GM19463 (cell line): ENCODE measurements around the gene ACTA2.
A peak's percentile ranks its signal among the peaks of the same experiment; 100 is the strongest.

ENCODE experiments used
- ATAC-seq: cut with Tn5 transposase; IDR thresholded peaks from one replicate; pipeline ENCODE4 v1.9.1; 2021; ENCODE audit warnings: mild to moderate bottlenecking, moderate library complexity; ENCODE audit not compliant: unreplicated experiment

The ACTA2 gene

DNA sequence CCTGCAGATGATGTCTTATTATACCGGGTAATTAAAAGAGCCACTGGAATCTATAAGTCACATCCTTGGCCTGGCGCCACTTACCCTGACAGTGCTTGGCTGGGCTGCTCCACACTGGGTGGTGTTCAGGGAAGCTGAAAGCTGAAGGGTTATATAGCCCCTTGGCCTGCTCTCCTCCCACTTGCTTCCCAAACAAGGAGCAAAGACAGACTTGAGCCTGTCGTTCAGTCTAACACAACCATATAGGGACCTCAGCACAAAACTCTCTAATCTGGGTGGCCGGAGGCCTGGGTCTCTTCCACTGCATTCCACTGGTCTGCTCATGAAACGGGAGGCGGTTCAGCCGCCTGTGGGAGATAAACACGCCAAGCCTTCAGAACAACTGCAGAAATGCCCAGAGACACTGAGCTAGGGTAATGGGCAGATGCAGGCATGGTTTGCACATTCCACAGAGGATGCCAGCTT, at the start of gene ACTA2:
ACTA2 (minus strand) TSS at position 127 of the 465 bp plus-strand sequence. CDS start 3,843 bp downstream, outside the sequence.
- no peak for ATAC-seq

DNA sequence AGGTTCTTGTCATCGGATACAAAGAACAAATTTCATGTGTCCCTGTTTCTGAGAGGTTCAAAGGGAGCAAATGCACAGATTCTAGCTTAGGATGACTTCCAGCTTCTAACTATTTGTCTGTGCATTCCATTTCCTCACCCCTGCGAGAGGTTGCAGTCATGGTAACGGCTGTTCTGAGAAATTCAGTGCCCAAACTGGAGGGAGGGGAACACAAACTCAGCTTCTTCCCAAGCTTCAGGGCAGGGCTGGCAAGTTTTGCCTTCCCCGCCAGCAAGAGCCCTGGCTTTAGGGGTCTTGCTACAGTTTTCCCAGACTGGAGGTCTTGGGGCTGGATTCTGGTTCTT, 49.1 kb upstream of the ACTA2 start:
- ATAC-seq = no peak

DNA sequence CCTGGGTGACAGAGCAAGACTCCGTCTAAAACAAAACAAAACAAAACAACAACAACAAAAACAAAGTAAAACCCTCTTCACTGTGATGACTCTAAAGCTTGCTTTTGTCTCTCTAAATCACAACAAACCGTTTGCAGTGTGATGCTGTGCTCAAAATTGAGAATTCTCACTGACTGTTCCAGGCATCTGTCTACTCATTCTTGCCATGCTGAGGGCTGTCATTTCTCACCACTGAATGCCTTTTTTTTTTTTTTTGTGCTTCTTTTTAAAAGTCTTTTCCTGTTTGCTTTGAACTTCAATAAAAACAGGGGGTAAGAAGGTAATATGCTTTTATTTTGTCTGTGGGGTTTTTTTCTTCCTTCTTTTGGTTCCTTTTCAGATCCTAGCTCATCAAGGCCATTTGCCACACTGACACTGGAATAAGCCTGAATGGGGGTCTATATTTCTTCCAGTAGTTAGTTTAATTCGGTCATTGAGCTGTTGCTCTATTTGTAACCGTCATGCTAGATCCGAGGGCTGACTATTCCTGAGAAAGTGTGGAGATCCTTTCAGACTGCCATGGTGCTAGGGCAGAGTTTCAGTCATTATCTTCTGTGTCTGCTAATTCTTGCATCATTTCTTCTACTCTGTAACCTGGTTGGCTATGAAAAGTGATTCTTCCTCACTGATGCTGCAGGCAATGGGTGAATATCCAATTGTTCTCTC, 48.6 kb upstream of the ACTA2 start:
- ATAC-seq = no peak

- ATAC-seq = no peak
Measured at GRCh38 chr10:88999625-89000024, 47.1 kb upstream of the ACTA2 start.

DNA sequence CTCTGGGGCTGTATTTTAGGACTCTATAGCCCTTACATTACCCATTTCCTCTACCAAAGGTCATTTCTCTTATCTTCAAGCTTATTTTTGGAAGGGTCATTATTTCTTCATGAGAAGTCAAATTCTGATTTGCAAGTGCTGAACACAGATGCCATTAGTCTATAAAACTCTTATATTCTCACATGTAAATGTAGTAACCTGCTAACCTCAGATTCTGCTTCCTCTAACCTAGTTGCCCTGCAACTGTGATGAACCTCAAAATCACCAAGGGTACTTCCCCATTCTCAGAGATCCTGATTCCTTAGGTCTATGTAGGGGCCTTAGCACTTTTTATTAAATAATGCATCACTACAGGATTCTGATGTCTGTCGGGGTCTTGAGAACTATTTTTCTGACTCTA, 44.4 kb upstream of the ACTA2 start:
- ATAC-seq = peak; percentile 43

DNA sequence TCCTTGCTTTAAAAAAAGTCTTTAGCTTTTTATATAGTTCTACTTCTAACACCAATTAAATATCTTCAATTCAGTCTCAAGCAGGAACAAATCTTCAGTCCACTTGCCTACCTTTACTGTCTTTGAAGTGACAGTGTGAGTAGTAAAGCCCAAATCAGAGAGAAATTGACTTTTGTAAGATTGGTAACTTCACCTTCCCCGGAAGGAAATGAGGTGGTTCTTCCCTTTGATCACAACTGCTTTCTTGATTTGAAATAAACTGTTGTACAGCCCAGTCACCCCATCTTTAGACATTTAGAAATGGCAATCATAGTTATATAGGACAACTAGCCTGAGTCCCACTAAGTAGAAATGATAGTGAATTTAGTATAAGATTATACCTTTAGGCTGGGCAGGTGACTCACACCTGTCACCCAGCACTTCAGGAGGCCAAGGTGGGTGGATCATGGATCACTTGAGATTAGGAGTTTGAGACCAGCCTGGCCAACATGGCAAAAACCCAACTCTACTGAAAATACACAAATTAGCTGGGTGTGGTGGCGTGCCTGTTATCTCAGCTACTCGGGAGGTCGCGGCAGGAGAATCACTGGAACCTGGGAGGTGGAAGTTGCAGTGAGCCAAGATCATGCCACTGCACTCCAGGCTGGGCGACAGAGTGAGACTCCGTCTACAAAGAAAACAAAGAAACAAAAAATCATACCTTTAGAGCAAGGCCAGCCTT, 42.7 kb upstream of the ACTA2 start:
- no peak for ATAC-seq

DNA sequence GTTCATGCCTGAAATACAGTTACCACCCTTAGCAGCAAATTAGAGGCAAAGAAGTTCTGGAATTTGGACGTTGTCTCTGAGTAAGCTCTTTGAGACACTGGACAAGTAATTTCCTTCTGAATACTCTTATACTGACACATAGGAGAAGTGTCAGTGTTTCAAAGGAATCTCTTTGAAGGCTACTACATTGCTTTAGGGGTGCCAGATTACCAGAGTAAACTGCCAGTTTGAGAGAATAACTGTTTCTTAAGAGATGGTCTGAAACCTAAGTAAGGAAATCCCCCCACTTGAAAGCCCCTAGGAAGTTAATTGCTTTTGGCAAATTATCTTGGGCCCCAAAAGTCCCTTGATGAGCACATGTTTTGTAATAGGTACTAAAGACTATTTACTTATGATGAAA, 41.4 kb upstream of the ACTA2 start:
- ATAC-seq = no peak

DNA sequence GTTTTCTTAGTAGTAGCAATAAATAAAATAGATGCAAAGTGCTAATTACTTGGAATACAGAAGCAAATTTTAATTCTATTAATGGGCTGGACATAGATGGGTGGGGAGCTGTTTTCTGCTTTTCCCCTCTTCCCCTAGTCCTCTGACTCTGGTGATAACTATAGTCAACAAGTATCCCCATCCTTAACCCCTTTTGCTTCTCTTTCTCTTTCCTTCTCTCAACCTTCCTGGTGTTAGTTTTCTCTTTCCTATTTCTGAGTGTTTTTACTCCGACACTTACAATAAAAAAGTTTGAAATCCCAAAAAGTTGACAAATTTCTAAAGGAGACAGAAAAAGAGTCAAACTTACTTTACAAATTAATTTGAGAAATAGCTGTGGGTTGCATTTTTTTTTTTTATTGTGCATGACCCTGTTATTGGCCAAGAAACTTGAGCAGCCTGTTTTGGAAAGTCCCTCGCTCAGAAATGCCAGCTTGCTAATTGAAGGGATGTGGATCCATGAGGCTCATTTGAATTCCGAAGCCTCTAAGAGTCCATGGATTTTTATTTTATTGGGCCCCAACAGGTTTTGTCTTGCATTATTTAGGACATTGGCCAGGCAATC, 40.5 kb upstream of the ACTA2 start:
- ATAC-seq = no peak

GRCh38 chr10:88991899-88992320, 39.3 kb upstream of the ACTA2 start:
- no peak for ATAC-seq

- ATAC-seq = peak; percentile 29
Measured at GRCh38 chr10:88991161-88991898, 38.8 kb upstream of the ACTA2 start.

GRCh38 chr10:88990384-88991160, 38.0 kb upstream of the ACTA2 start, which contains the start of gene FAS:
Gene FAS, plus strand, starts transcription at chr10:88990798. Its CDS starts 79 bp downstream, at chr10:88990877.
- peak; percentile 69 for ATAC-seq

DNA sequence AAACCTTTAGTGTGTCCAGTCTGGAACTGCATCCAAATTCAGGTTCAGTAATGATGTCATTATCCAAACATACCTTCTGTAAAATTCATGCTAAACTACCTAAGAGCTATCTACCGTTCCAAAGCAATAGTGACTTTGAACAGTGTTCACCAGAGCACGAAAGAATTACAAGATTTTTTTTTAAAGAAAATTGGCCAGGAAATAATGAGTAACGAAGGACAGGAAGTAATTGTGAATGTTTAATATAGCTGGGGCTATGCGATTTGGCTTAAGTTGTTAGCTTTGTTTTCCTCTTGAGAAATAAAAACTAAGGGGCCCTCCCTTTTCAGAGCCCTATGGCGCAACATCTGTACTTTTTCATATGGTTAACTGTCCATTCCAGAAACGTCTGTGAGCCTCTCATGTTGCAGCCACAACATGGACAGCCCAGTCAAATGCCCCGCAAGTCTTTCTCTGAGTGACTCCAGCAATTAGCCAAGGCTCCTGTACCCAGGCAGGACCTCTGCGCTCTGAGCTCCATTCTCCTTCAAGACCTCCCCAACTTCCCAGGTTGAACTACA, 37.3 kb upstream of the ACTA2 start:
- peak; percentile 2 for ATAC-seq

- ATAC-seq = no peak
Measured at GRCh38 chr10:88989423-88989822, 36.9 kb upstream of the ACTA2 start.

- no peak for ATAC-seq
Measured at GRCh38 chr10:88987840-88988239, 35.3 kb upstream of the ACTA2 start.

GRCh38 chr10:88987243-88987725, 34.7 kb upstream of the ACTA2 start:
- no peak for ATAC-seq

GRCh38 chr10:88986549-88987242, 34.1 kb upstream of the ACTA2 start:
- no peak for ATAC-seq

- no peak for ATAC-seq
Measured at GRCh38 chr10:88984525-88984924, 32.0 kb upstream of the ACTA2 start.

DNA sequence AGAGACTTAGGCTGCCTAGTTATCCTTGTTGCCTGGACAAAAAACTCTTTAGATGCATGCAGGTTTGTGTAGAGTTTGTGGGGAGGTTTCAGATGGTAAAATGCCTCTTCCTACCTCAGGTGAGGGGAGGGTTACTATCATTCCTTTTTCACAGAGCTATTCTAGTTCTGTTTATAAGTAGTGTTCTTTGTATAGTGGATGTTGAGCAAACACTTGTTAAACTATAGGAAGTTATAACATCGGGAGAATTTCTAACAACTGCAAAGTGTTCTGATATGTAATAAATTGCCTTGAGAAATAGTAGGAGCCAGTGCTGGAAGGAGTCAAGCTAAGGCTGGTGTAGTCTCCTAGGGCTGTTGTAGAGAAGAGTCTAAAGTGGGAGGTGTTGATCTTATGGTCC, 31.4 kb upstream of the ACTA2 start:
- ATAC-seq = no peak

- no peak for ATAC-seq
Measured at GRCh38 chr10:88983206-88983605, 30.6 kb upstream of the ACTA2 start.
